GM12878 (cell line): Measurements from ENCODE around the gene ATP6V1F. TPM values are rescaled to one million over a fixed set of nuclear protein-coding genes. Genes with fewer than 3 reads are reported as not detected.

ENCODE experiments used
- ATAC-seq: fragments of 200-7000 bp; cut with Tn5 transposase; 3 replicates; pipeline ENCODE4 v1.9.1; 2020; ENCODE audit warnings: mild to moderate bottlenecking, moderate library complexity
- BruUV-seq: library from RNA; stranded (reverse); fragments of 400-500 nt; replicated peaks from 2 replicates; lab custom pipeline; 2021; lab: Mats Ljungman, UMichigan
- CTCF ChIA-PET: fragments of 300-600 bp; sonication (Branson Sonifier 250); formaldehyde crosslinking; extraction: SDS; loops from one replicate; lab custom pipeline; 2021; ENCODE audit warnings: inconsistent platforms; lab: Yijun Ruan, JAX
- POLR2A ChIA-PET: fragments of 350-600 bp; formaldehyde crosslinking; extraction: SDS; loops from one replicate; lab custom pipeline; 2021; ENCODE audit warnings: inconsistent platforms; lab: Charles Lee
- RAD21 ChIA-PET: fragments of 300-600 bp; sonication (Branson Sonifier 250); formaldehyde crosslinking; loops from one replicate; lab custom pipeline; 2023; ENCODE audit warnings: antibody characterized with exemption; ENCODE audit not compliant: unreplicated experiment; lab: Charles Lee
- SMC1A ChIA-PET: fragments of 300-600 bp; sonication (Branson Sonifier 250); formaldehyde crosslinking; loops from one replicate; lab custom pipeline; 2023; ENCODE audit not compliant: unreplicated experiment, uncharacterized antibody; lab: Charles Lee
- DNase-seq: peaks from one replicate; pipeline ENCODE4 v3.0.0-alpha.2; 2011; ENCODE audit warnings: low read depth, low spot score
- FAIRE-seq: peaks from 3 replicates; lab custom pipeline; 2011; peaks lifted over from hg19 to GRCh38; lab: Jason Lieb, UNC
- H2AFZ ChIP-seq: 2 replicates; pipeline ENCODE4 v1.6.0; 2011; ENCODE audit warnings: low read depth, low read length, control low read depth; ENCODE audit not compliant: control insufficient read depth
- H3K27ac ChIP-seq: 2 replicates; pipeline ENCODE4 v1.5.1; 2011; ENCODE audit warnings: control low read depth; ENCODE audit not compliant: control insufficient read depth, insufficient read depth
- H3K27me3 ChIP-seq, 2 experiments: replicated peaks in 1 of 2; 2 replicates each; pipeline versions ENCODE4 v1.6.0 to v1.6.1; 2011; ENCODE audit warnings: low read length in 1 of 2; ENCODE audit not compliant: control insufficient read depth in 2 of 2, insufficient read depth in 2 of 2
- H3K36me3 ChIP-seq, 2 experiments: 2 replicates each; pipeline ENCODE4 v1.5.1; 2011; ENCODE audit warnings: low read length in 1 of 2; ENCODE audit not compliant: control insufficient read depth in 2 of 2, insufficient read depth in 2 of 2
- H3K4me1 ChIP-seq: 2 replicates; pipeline ENCODE4 v1.6.1; 2011; ENCODE audit warnings: mild to moderate bottlenecking, low read length, moderate library complexity, mixed read lengths; ENCODE audit not compliant: control insufficient read depth, insufficient read depth
- H3K4me2 ChIP-seq: 2 replicates; pipeline ENCODE4 v1.6.0; 2011; ENCODE audit warnings: control low read depth; ENCODE audit not compliant: control insufficient read depth, insufficient read depth
- H3K4me3 ChIP-seq: fragments of 200-600 bp; sonication (generic); 2 replicates; pipeline ENCODE4 v1.5.1; 2016
- H3K79me2 ChIP-seq: 2 replicates; pipeline ENCODE4 v1.6.0; 2011; ENCODE audit warnings: low read length; ENCODE audit not compliant: control insufficient read depth, insufficient read depth
- H3K9ac ChIP-seq: 2 replicates; pipeline ENCODE4 v1.8.0; 2011; ENCODE audit warnings: low read length, control low read depth, mixed read lengths; ENCODE audit not compliant: control insufficient read depth, insufficient read depth
- H3K9me3 ChIP-seq: replicated peaks from 3 replicates; pipeline ENCODE4 v1.5.1; 2011; ENCODE audit warnings: mild to moderate bottlenecking, low read length; ENCODE audit not compliant: control insufficient read depth, insufficient read depth
- H4K20me1 ChIP-seq: 2 replicates; pipeline ENCODE4 v1.6.0; 2011; ENCODE audit not compliant: control insufficient read depth, insufficient read depth
- BRCA1 ChIP-seq: IDR thresholded peaks from 2 replicates; pipeline ENCODE4 v1.6.1; 2011; ENCODE audit warnings: low read depth, low read length, improper control_type of control experiment
- JUND ChIP-seq: IDR thresholded peaks from 2 replicates; pipeline ENCODE4 v1.6.1; 2012; ENCODE audit warnings: low read depth, mild to moderate bottlenecking, low read length, improper control_type of control experiment, moderate library complexity
- RELA ChIP-seq: fragments of 450-650 bp; IDR thresholded peaks from 2 replicates; pipeline ENCODE4 v1.8.0; 2014; ENCODE audit warnings: borderline replicate concordance; ENCODE audit not compliant: partially characterized antibody
- SMARCA5 ChIP-seq: fragments of 450-650 bp; IDR thresholded peaks from 2 replicates; pipeline ENCODE4 v1.6.1; 2017; ENCODE audit warnings: mild to moderate bottlenecking
- TCF7 ChIP-seq: IDR thresholded peaks from 2 replicates; pipeline ENCODE4 v1.6.1; 2014; ENCODE audit warnings: antibody characterized with exemption, borderline replicate concordance
- WGBS: methylation state at CpG from one replicate; pipeline ENCODE4 v1.1.6; 2016; ENCODE audit warnings: low lambda C conversion rate; ENCODE audit not compliant: insufficient replicate concordance, insufficient coverage; ENCODE audit errors: missing lambda C conversion rate; 5-methylcytosine and 5-hydroxymethylcytosine counted together
- in situ Hi-C: fragments of 300-500 bp; cut with MboI; formaldehyde crosslinking; loops from 9 replicates; pipeline ENCODE4 v1.14.3; 2018; ENCODE audit warnings: mixed read lengths
- intact Hi-C: fragments of 100-400 bp; cut with micrococcal nuclease; formaldehyde crosslinking; loops from one replicate; pipeline ENCODE4 v1.14.2; 2022; ENCODE audit not compliant: unreplicated experiment
- polyA plus RNA-seq, 11 experiments: library from polyadenylated mRNA; depleted of rRNA in 4 of 11; unstranded in 6 of 11; stranded (reverse) in 5 of 11; fragments of >200 nt; fragmentation: Nextera tagmentation in 4 of 11; fragmentation: Illumina TruSeq in 1 of 11; extraction: Ambion mirVana in 4 of 11; extraction: Trizol in 1 of 11; gene quantifications; 1 replicate in 1 of 11; 2 replicates in 10 of 11; pipeline versions ENCODE4 v1.2.1 to v1.2.3, GENCODE V29; 2011 to 2016; ENCODE audit warnings: inconsistent platforms in 2 of 11, missing spikeins in 2 of 11, low read depth in 1 of 11
- total RNA-seq, 4 experiments: library from RNA; depleted of rRNA in 3 of 4; stranded (reverse); fragments of >200 nt in 3 of 4; fragmentation: Illumina TruSeq in 1 of 4; extraction: Trizol in 1 of 4; gene quantifications; 2 replicates each; pipeline versions ENCODE4 v1.2.1 to v1.2.3, GENCODE V29; 2013 to 2021
- TF ChIP-seq, protein P1 (sequence below): fragments of 150-350 bp; IDR thresholded peaks from 2 replicates; pipeline ENCODE4 v1.6.1; 2014; ENCODE audit warnings: mild to moderate bottlenecking, low read depth, low read length

ATP6V1F gene
- total and polyA plus RNA-seq, 10 of the 15 experiments (the other 5 are each of a cell fraction or from before 2014, with no cell fraction given), result 111 to 343 (median 203) TPM

DNA sequence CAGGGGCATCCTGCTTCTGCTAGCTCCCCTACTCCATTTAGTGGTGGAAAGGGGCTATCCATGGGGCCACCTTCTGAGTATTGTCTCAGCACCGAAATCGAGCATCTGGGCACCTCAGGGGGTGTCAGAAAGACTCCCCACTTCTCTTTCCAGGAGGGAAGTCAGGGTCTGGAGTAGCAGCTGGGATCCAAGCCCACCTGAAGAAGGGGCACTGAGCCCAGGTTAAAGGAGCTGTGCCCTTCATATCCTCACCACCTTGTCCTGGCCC is 29.8 kb upstream of the ATP6V1F start:
- intact Hi-C loops (no loop called here), in situ Hi-C loops (no loop called here)
- Histone ChIP-seq H4K20me1 (no peaks in the 10 kb centered on the region), H3K36me3 (no peaks in the 10 kb centered on the region), H3K9me3 (no peaks in the 10 kb centered on the region), H2AFZ (no peak overlapping the region), H3K4me1 (peaks cover 8% of the 10 kb centered on the region), H3K79me2 (no peaks in the 10 kb centered on the region), H3K27me3 (peaks cover 11 to 13% of the 10 kb centered on the region in 2 experiments), H3K27ac (no peak overlapping the region), H3K4me3 (no peak overlapping the region), H3K4me2 (no peak overlapping the region), H3K9ac (no peak overlapping the region)
- no peak for TF ChIP-seq TCF7
- TF ChIP-seq JUND, result no peak
- TF ChIP-seq SMARCA5, result no peak
- no peak for TF ChIP-seq RELA
- TF ChIP-seq BRCA1, result no peak
- TF ChIP-seq, protein P1, sequence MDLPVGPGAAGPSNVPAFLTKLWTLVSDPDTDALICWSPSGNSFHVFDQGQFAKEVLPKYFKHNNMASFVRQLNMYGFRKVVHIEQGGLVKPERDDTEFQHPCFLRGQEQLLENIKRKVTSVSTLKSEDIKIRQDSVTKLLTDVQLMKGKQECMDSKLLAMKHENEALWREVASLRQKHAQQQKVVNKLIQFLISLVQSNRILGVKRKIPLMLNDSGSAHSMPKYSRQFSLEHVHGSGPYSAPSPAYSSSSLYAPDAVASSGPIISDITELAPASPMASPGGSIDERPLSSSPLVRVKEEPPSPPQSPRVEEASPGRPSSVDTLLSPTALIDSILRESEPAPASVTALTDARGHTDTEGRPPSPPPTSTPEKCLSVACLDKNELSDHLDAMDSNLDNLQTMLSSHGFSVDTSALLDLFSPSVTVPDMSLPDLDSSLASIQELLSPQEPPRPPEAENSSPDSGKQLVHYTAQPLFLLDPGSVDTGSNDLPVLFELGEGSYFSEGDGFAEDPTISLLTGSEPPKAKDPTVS, result no peak
- DNase-seq (no peak), FAIRE-seq (no peak), ATAC-seq (no peak)
- RAD21 ChIA-PET, result interaction anchor here (1.0 to 1.4 kb wide), 2 partner anchors 51 to 381 kb away, joined by 4 read pairs; no protein-coding TSS in a partner anchor
- WGBS, result 10% methylated on average over 2 of the region's 2 CpGs
- no TSS peak for BruUV-seq
- CTCF ChIA-PET, result interaction anchor here (0.7 kb wide), 1 partner anchor 9 kb away, joined by 3 read pairs; no protein-coding TSS in a partner anchor
- SMC1A ChIA-PET, result no interaction called here
- POLR2A ChIA-PET, result no interaction called here
